Stomach (tissue), 9 donors: ENCODE measurements around the gene AATK. TPM values are rescaled to one million over a fixed set of nuclear protein-coding genes. Genes with fewer than 3 reads are reported as not detected.
A peak's percentile ranks its signal among the peaks of the same experiment; 100 is the strongest.
"Not testable (repeated sequence)": the region's sequence is repeated elsewhere in the genome, so short reads cannot be mapped to it uniquely, and the experiment has no call there.

Experiments used
- DNase-seq, 2 donors: peaks; one replicate each; pipeline versions ENCODE4 v3.0.0 to v3.0.0-alpha.2; 2013 to 2019
- H3K27ac ChIP-seq, 5 donors: fragments of 200-600 bp in 4 of 5; sonication (generic) in 4 of 5; one replicate each; pipeline ENCODE4 v1.5.1; 2013 to 2019; ENCODE audit warnings: mild to moderate bottlenecking in 1 of 5, moderate library complexity in 1 of 5
- H3K27me3 ChIP-seq, 3 donors: fragments of 200-600 bp; sonication (generic); one replicate each; pipeline ENCODE4 v1.5.1; 2017 to 2019; ENCODE audit warnings: mixed run types in 1 of 3
- H3K36me3 ChIP-seq, 4 donors: fragments of 200-600 bp; sonication (generic); 1 replicate in 3 of 4; 2 replicates in 1 of 4; pipeline ENCODE4 v1.5.1; 2016 to 2019
- H3K4me1 ChIP-seq, 4 donors: fragments of 200-600 bp; sonication (generic); one replicate each; pipeline ENCODE4 v1.5.1; 2016 to 2019
- H3K4me3 ChIP-seq, 4 donors: fragments of 200-600 bp; sonication (generic) in 3 of 4; one replicate each; pipeline ENCODE4 v1.5.1; 2016 to 2019; ENCODE audit warnings: mild to moderate bottlenecking in 1 of 4
- H3K9me3 ChIP-seq, 4 donors: fragments of 200-600 bp; sonication (generic); one replicate each; pipeline ENCODE4 v1.5.1; 2016 to 2019
- CTCF ChIP-seq, 7 experiments: fragments of 450-650 bp in 4 of 7; fragments of 200-600 bp in 3 of 7; sonication (generic) in 3 of 7; IDR thresholded peaks; one replicate each; pipeline ENCODE4 v1.5.1; 2016 to 2019; ENCODE audit warnings: antibody characterized with exemption in 7 of 7, control low read depth in 2 of 7, mild to moderate bottlenecking in 1 of 7
- EP300 ChIP-seq: sonication (generic); formaldehyde crosslinking; IDR thresholded peaks from one replicate; pipeline ENCODE4 v1.6.1; 2017; ENCODE audit warnings: antibody characterized with exemption
- POLR2A ChIP-seq, 4 donors: fragments of 450-650 bp; IDR thresholded peaks; one replicate each; pipeline ENCODE4 v1.6.1; 2016; ENCODE audit warnings: antibody characterized with exemption in 4 of 4, control low read depth in 2 of 4, mild to moderate bottlenecking in 1 of 4, moderate library complexity in 1 of 4
- POLR2AphosphoS5 ChIP-seq, 3 donors: sonication (generic); formaldehyde crosslinking; IDR thresholded peaks; one replicate each; pipeline ENCODE4 v1.6.1; 2016; ENCODE audit warnings: antibody characterized with exemption in 3 of 3
- whole genome bisulfite sequencing, 5 donors: extraction: QIAGEN DNeasy Blood & Tissue Kit in 3 of 5; methylation state at CpG; one replicate each; pipeline versions ENCODE4 v1.1.5 to v1.1.7; 2013 to 2018; 5-methylcytosine and 5-hydroxymethylcytosine counted together
- intact Hi-C: fragments of 100-400 bp; cut with DNase I; formaldehyde crosslinking; loops from one replicate; pipeline ENCODE4 v1.15.1; 2023; ENCODE audit warnings: low total_unique reads
- polyA plus RNA-seq, 3 donors: library from polyadenylated mRNA; stranded (reverse); fragments of 200-250 nt; gene quantifications; one replicate each; pipeline ENCODE4 v1.2.3, GENCODE V29; 2013
- total RNA-seq, 5 donors: library from RNA; depleted of rRNA; stranded (reverse); fragments of >200 nt; gene quantifications; one replicate each; pipeline versions ENCODE4 v1.1.0 to v1.2.3, GENCODE V29; 2014 to 2016
- donor health status: healthy with polysubstance abuse.
- donor health status: Bipolar disorder and iron deficiency.
- donor health status: healthy.

Gene AATK
- total and polyA plus RNA-seq, 8 donors: 0.87 to 31.7 (median 7.3) TPM

- intact Hi-C loops: no loop called here
- TF ChIP-seq POLR2A (IDR thresholded peaks at IDR 0.05) (no peak), EP300 (no peak), POLR2AphosphoS5 (IDR thresholded peaks at IDR 0.05) (no peak), CTCF (IDR thresholded peaks at IDR 0.05) (no peak)
- WGBS, 5 donors: 58 to 64% (median 62%) methylated on average over 15 to 19 of the region's 19 CpGs
- Histone ChIP-seq H3K4me1 (peaks cover 42 to 76% (median 60%) of the 10 kb centered on the region in 4 donors), H3K27ac (no peak overlapping the region), H3K27me3 (no peaks in the 10 kb centered on the region), H3K9me3 (no peaks in the 10 kb centered on the region), H3K36me3 (peaks cover 0 to 39% (median 25%) of the 10 kb centered on the region in 4 donors), H3K4me3 (no peak overlapping the region)
- no peak for DNase-seq
These were observed 86.0 kb downstream of the AATK start for GRCh38 chr17:81080019-81080418.

GRCh38 chr17:81078026-81078913 is 87.8 kb downstream of the AATK start:
- peaks cover 26 to 65% (median 49%) of the 10 kb centered on the region in 4 donors for H3K4me1 ChIP-seq
- H3K27ac ChIP-seq, H3K4me3 ChIP-seq, H3K9me3 ChIP-seq, H3K27me3 ChIP-seq, intact Hi-C loops, DNase-seq: not testable (repeated sequence)
- peaks cover 0 to 39% (median 21%) of the 10 kb centered on the region in 4 donors for H3K36me3 ChIP-seq
- WGBS, 5 donors: 92 to 94% (median 93%) methylated on average over 25 to 45 of the region's 45 CpGs

- H3K4me3 ChIP-seq: no peak overlapping the region
- no peak for DNase-seq
These were observed 89.8 kb downstream of the AATK start for GRCh38 chr17:81076141-81076679.

GRCh38 chr17:81075307-81075706 is 90.7 kb downstream of the AATK start:
- Histone ChIP-seq H3K27ac (peak overlapping the region in 4 of 5 donors; percentile 2 to 30 (median 23)), H3K4me3 (no peak overlapping the region), H3K4me1 (peaks cover 7 to 60% (median 44%) of the 10 kb centered on the region in 4 donors), H3K36me3 (peaks cover 0 to 59% (median 23%) of the 10 kb centered on the region in 4 donors), H3K27me3 (no peaks in the 10 kb centered on the region), H3K9me3 (no peaks in the 10 kb centered on the region)
- no peak for DNase-seq
- 82 to 89% (median 88%) methylated on average over 17 of the region's 17 CpGs for WGBS, 5 donors
- TF ChIP-seq POLR2A (IDR thresholded peaks at IDR 0.05): no peak
- TF ChIP-seq EP300: no peak
- TF ChIP-seq CTCF (IDR thresholded peaks at IDR 0.05): no peak
- no peak for TF ChIP-seq POLR2AphosphoS5 (IDR thresholded peaks at IDR 0.05)
- intact Hi-C loops: no loop called here

More at GRCh38 chr17:81076141-81076679, 89.8 kb downstream of the AATK start:
- Histone ChIP-seq H3K27me3 (no peaks in the 10 kb centered on the region), H3K27ac (no peak overlapping the region), H3K4me1 (peaks cover 11 to 63% (median 43%) of the 10 kb centered on the region in 4 donors), H3K9me3 (no peaks in the 10 kb centered on the region), H3K36me3 (peaks cover 0 to 53% (median 26%) of the 10 kb centered on the region in 4 donors)
- WGBS, 5 donors: 73 to 87% (median 77%) methylated on average over 11 to 14 of the region's 14 CpGs
- intact Hi-C loops: no loop called here
- TF ChIP-seq EP300 (no peak), POLR2AphosphoS5 (IDR thresholded peaks at IDR 0.05) (no peak), POLR2A (IDR thresholded peaks at IDR 0.05) (no peak), CTCF (IDR thresholded peaks at IDR 0.05) (no peak)
